NCI-H2171 treated with DMSO at 0.1 percent for 48 hours (cell line): ENCODE measurements around the gene TBC1D21.
"Not testable (repeated sequence)": the region's sequence is repeated elsewhere in the genome, so short reads cannot be mapped to it uniquely, and the experiment has no call there.

ENCODE experiments used
- DNase-seq: peaks from one replicate; lab custom pipeline; 2025; lab: John Stamatoyannopoulos, UW

TBC1D21 gene

GRCh38 chr15:73930371-73930770, 57.0 kb downstream of the TBC1D21 start:
- DNase-seq = no peak

GRCh38 chr15:73930790-73931281, 57.5 kb downstream of the TBC1D21 start:
- no peak for DNase-seq

GRCh38 chr15:73931441-73931840, 58.1 kb downstream of the TBC1D21 start:
- DNase-seq = no peak

GRCh38 chr15:73932381-73933191, 59.2 kb downstream of the TBC1D21 start:
- DNase-seq = no peak

- DNase-seq = no peak
These were observed 60.9 kb downstream of the TBC1D21 start for GRCh38 chr15:73934281-73934680.

GRCh38 chr15:73935547-73935946, 62.2 kb downstream of the TBC1D21 start:
- no peak for DNase-seq

- no peak for DNase-seq
These were observed 62.8 kb downstream of the TBC1D21 start for GRCh38 chr15:73936181-73936580.

GRCh38 chr15:73936588-73937290, 63.4 kb downstream of the TBC1D21 start:
- DNase-seq = no peak

- DNase-seq = no peak
These were observed 63.9 kb downstream of the TBC1D21 start for GRCh38 chr15:73937296-73937695.

- DNase-seq = no peak
These were observed 64.4 kb downstream of the TBC1D21 start for GRCh38 chr15:73937726-73938125.

GRCh38 chr15:73938516-73938915, 65.2 kb downstream of the TBC1D21 start:
- DNase-seq = not testable (repeated sequence)
